Measurements from ENCODE around the gene LDHAL6A.

The LDHAL6A gene

DNA sequence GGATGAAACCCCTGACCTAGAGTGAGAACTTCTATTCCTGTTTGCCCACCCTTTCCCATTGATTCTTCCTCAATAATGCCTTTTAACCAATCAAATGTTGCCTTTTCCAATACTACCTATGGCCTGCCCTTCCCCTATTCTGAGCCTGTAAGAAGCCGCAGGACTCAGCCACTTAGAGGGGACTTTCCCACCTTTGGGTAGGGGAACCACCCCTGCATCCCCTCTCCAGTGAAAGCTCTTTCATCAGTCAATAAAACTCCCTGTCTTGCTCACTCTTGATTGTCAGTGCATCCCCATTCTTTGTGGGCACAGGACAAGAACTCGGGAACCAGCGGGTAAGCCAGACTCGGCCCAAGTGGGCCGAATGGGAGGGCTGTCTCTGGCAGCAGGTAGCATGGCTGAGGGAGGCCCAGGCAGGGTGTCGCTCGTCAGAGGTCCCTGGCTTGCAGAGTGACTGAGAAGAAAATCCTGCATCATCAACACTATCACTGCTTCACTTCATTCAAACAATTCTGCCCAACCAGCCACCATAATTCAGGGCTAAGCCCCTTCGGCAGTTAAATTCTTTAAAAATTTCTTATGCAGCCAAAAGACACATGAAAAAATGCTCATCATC lies 30.4 kb downstream of the LDHAL6A start:
- H3K27ac ChIP-seq = no peak overlapping the region
- no peak for DNase-seq (ENCODE audit: low read depth, low spot score)

DNA sequence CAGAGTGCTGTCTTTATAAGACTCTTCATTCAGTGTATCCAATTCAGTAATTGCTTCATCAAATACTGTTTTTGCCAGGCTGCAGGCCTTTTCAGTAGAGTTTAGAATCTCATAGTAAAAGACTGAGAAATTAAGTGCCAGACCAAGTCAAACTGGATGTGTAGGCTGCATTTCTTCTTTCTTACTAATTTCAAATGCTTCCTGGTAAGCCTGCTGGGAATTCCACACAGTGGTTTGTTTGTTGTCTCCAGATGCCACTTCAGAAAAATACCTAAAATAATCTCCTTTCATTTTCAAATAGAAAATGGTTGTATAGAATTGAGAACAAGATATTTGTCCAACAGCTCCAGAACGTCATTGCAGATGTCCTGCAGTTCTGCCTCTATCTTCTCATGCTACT lies 34.7 kb downstream of the LDHAL6A start:
- H3K27ac ChIP-seq = peak overlapping the region; percentile 44
- no peak for DNase-seq (ENCODE audit: low read depth, low spot score)

DNA sequence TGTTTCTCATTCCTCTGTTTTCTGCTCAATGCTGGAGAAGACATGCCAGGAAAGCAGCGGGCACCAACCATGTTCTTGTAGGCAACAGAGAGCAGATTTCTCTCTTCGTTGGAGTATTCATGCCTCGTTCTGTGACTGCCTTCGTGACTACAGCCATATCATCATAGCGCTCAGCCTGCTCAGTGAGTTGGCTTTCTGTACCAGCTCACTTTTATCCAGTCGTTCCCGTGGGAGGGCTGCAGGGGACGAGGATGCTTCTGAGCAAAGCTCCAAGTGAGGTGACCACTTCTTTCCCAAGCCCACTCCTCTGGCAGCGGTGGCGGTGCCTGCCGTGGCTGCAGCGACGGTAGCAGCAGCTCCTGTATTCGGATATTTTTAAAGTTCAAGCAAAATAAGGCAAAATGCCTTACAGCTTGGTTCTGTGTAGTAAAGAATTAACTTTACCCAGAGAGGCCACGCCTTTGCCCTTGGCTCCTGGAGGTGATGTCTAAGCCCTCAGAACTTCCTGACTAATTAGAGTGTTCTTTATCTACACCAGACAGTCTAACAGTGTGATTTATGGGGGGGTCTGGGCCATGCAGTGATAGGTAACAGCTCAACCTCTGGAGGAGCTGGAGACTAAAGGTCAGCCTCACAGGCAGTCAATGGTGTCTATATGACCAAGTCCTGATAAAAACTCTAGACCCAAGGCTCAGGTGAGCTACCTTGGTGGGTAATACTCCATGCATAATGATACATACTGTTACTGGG lies 35.3 kb downstream of the LDHAL6A start:
- H3K27ac ChIP-seq = peak overlapping the region; percentile 44
- no peak for DNase-seq (ENCODE audit: low read depth, low spot score)

DNA sequence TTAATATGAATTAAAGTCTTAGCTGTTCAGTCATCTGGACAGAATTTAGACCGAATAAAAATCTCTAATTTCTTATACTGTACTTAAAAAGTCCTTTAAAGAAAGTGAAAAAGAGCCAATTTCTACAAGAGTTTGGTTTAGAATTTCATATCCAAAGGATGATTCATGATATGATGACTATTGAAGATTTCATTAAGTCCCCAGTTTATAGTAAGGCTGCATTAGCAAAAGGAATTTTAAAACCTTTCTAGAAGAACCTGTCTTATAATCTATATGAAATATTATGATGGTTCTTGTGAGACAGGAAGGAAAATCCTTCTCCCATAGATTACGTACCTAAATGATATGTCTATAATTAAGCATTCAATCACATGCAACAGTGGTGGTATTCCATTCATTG lies 36.3 kb downstream of the LDHAL6A start:
- peak overlapping the region; percentile 44 for H3K27ac ChIP-seq
- no peak for DNase-seq (ENCODE audit: low read depth, low spot score)

DNA sequence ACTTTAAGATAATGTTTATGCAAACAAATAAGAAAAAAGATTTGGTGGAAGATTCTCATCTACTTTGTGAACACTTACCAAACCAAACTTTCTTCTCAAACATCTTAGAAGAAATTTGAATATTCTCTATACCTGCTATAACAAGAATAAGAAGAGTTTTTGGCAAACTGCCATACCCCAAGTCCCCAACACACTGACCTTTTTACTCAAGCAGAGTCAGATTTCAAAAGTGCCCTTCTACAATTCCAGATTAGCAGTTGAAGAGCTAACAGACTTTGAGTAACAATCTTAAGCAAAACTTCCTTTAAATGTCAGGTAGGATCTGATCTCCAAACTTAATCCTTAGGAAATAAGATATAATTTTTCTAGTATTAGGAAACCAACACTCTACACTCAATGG lies 37.2 kb downstream of the LDHAL6A start:
- no peak for DNase-seq (ENCODE audit: low read depth, low spot score)
- H3K27ac ChIP-seq = peak overlapping the region; percentile 47

DNA sequence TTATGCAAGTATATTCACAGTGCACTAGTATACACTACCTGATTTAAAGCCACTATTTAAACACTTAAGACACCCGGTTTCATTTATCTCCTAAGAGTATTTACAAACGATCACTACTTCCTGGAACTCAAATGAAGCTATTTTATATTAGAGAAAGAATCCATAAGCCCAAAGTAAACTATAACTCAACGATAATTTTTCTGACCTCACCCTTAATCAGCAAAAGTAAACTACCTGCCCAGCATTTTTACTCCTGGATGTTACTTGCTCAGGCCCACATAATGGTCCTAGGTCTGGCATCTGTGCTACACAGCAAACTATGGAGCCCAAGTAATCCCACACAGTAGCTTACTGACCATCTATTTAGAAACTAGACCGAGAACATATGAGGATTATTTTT lies 37.7 kb downstream of the LDHAL6A start:
- H3K27ac ChIP-seq = peak overlapping the region; percentile 47
- no peak for DNase-seq (ENCODE audit: low read depth, low spot score)

DNA sequence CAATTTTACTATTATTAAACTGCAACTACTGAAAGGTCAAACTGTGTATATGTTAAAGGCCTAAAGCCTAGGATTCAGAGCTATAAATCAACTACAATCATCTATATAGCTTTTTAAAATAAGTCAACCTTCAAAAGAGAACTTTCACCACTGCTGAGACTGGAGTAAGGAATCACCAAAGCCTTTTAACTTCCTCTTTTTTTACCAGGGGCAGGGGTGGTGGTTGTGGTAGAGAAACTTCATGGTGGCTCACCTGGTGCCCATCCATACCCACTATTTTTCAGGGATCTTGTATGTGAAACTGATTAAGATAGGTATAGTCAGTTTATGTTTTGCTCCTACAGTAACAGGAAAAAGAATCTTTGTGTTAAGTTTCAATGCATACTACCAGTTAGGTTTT lies 39.6 kb downstream of the LDHAL6A start:
- no peak for DNase-seq (ENCODE audit: low read depth, low spot score)
- no peak overlapping the region for H3K27ac ChIP-seq

DNA sequence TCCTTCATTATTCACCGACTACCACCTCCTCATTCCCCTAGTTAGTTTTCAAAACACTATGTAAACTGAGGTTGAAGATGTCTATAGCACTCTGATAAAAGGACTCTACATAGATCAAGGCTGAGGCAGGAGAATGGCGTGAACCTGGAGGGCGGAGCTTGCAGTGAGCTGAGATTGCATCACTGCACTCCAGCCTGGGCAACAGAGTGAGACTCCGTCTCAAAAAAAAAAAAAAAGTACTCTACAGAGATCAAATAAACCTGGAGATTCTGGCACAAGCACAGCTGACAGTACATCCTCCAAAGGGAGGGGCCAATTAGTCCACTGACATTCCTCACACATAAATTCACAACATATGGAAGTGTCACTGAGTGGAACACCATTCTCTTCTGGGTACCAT lies 40.0 kb downstream of the LDHAL6A start:
- H3K27ac ChIP-seq = no peak overlapping the region
- no peak for DNase-seq (ENCODE audit: low read depth, low spot score)

DNA sequence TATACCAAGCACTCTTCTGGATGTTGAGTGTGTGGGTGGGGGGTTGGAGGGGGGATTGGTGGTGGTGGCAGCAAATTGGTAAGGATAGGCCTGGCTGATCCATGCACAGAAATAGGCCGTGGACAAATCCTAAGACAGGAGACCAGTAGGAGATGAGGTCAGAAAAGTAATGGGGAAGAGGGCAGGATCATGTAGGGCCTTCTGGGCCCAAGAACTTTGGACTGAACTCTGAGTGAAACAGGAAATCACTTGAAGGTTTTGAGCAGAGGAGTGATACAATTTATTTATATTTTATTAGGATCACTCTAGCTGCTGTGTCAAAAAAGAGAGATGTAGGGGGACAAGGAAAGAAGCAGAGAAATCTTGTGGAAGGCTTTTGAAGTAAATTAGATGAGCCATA lies 42.4 kb downstream of the LDHAL6A start:
- no peak overlapping the region for H3K27ac ChIP-seq
- no peak for DNase-seq (ENCODE audit: low read depth, low spot score)

DNA sequence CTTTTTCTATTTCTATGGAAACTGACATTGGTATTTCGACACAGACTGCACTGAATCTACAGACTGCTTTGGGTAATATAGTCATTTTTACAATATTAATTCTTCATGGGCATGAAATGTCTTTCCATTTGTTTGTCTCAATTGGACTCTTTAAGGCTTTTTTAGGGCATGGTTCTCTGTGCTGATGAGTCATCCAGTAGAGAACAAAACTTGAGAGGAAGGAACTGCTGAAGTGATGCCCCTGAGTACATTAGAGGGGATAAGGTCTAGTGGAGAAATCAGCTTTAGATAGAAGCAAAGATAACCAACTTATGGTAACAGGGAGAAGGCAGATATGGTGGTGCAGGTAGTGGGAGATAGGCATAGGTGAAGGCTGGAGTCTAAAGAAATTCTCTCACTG lies 46.0 kb downstream of the LDHAL6A start:
- no peak for DNase-seq (ENCODE audit: low read depth, low spot score)
- H3K27ac ChIP-seq = no peak overlapping the region

DNA sequence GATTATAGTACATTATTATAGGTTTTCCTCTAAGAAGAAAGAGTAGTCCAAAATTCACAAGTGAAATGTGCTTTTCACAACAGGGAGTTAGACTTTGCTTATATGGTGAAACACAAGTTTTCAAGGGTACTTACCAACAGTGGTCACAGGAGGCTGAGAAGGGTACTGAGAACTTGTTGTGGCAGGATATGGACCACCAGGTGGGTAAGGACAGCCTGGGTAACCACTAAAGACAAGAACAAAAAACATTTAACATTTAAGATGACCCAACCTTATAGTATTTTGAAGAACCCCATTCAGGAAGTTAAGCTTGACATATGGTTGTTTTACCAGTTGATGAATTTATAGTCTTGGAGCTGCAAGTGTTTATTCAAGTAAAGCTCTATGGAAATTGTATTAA lies 46.7 kb downstream of the LDHAL6A start:
- H3K27ac ChIP-seq = no peak overlapping the region
- DNase-seq (ENCODE audit: low read depth, low spot score) = no peak

DNA sequence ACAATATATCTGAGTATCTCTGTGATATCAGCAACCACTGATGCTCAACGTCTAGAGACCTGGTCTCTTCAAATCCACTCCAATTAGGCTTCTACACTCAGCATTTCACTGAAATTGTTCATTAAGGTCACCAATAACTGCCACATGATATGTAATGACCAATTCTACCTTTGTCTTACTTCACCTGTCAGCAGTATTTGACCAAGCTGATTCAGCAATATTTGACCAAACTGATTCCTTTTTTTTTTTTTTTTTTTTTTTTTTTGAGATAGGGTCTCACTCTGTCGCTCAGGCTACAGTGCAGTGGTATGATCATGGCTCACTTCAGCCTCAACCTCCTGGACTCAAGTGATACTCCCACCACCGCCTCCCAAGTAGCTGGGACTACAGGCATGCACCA lies 65.5 kb downstream of the LDHAL6A start:
- H3K27ac ChIP-seq = no peak overlapping the region
- no peak for DNase-seq (ENCODE audit: low read depth, low spot score)

DNA sequence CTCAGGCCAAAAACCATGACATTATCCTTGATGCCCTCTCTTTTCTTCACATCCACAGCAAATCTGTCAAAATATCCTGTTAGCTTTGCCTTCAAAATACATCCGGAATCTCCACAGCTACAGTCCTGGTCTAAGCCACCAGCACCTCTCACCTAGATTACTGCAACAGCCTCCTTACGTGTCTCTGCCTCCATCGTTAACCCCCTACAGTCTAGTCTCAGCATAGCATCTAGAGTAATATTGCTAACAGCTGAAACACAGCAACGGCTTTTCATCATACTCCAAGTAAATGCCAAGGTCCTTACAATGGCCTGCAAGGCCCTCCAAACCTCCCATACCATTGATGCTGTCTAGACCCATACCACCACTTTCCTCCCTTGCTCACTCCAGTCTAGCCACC lies 66.7 kb downstream of the LDHAL6A start:
- no peak overlapping the region for H3K27ac ChIP-seq

DNA sequence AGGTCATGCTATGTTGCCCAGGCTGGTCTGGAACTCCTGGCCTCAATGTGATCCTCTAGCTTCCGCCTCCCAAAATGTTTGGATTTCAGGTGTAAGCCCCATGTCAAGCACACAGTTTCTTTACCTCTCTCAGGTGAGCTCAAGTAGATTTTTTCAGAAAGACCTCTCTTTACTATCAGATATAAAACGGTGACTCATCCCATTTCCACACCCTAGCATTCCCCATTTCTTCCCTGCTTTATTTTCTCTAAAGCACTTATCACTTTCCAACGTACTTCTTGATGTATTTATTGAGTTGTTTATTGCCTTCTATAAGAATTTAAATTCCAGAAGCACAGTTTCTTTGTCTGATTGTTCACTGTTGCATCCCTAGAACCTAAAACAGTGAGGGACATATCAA lies 67.4 kb downstream of the LDHAL6A start:
- no peak overlapping the region for H3K27ac ChIP-seq
- DNase-seq (ENCODE audit: low read depth, low spot score) = no peak

More for the DNA sequence above, 66.7 kb downstream of the LDHAL6A start:
- DNase-seq (ENCODE audit: low read depth, low spot score) = no peak

DNA sequence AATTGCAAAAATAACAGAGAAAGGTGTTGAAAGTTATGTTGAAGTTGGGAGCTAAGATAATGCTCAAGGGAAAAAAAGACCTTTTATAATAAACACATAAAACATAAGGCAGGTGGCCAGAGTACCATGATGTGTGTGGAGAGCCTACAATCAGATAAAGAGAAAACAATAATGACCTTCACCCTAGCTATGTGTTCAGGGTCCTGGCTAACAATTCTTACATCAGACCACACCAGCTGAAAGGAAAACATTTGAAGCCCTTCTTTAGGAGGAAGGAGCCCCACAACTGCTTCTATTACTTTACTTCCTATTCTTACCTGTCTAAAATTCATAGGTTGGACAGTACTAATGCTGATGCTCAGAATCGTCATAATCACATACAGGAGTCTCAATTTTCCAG lies 68.6 kb downstream of the LDHAL6A start:
- DNase-seq (ENCODE audit: low read depth, low spot score) = no peak
- H3K27ac ChIP-seq = no peak overlapping the region

DNA sequence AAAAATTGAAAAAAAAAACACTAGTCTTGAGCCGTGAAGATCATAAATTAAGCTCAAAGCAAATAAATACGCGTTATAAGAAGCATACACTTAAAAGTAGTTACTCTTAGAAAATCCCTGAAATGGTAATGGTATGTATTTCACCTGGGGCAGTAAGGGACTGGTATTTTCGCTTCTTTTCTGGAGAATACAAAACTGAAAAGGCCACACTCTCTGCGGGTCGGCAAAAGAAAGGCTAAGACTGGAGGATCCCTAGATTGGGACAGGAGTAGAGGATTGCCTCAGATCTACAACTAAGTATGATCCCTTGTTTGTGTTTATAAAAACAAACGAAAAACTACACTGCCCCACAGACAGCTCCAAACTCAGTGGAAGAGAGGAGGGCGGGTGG lies 70.5 kb downstream of the LDHAL6A start:
- H3K27ac ChIP-seq = peak overlapping the region; percentile 96
- no peak for DNase-seq (ENCODE audit: low read depth, low spot score)

DNA sequence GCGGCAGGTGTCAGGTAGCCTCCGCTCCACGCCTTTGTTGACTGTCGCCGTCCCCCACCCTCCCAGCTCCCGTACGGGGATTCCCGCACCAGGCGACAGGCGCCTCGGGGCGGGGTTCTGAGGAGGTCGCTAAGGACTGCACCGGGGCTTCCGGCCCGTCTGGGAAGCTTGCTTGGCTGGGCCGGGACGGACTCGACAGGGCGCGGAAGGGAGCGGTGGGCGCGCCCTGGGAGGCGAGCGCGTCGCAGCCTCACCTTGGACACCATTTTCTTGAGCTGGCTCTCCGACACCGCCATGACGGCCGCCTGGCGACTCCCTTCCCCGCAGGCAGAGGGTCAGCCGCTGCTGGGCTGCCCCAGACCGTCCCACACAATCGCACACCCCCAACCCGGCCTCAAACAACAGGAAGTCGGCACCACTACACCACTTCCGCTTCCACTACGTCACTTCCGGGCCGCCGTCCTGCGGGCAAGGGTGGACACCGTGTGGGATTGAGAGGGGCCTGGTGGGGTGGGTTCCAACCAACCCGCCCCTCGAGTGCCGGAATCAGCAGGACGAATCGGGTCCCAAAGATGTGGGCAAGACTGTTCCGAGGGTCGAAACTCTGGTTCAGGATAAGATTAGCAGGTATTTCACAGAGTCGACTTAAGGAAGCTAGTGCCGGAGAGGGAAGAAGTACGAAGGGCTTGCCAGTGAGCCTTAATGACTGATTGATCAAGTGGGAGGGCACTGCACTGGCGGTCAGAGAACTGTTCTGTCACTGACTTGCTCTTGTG lies 71.1 kb downstream of the LDHAL6A start, which contains the start of gene TSG101:
Gene TSG101, minus strand, starts transcription at position 422 of the 776 bp plus-strand sequence. Its CDS starts 126 bp downstream, at position 296.
- DNase-seq (ENCODE audit: low read depth, low spot score) = peak; percentile 68
- H3K27ac ChIP-seq = peak within 1 kb of the TSS; percentile 96

DNA sequence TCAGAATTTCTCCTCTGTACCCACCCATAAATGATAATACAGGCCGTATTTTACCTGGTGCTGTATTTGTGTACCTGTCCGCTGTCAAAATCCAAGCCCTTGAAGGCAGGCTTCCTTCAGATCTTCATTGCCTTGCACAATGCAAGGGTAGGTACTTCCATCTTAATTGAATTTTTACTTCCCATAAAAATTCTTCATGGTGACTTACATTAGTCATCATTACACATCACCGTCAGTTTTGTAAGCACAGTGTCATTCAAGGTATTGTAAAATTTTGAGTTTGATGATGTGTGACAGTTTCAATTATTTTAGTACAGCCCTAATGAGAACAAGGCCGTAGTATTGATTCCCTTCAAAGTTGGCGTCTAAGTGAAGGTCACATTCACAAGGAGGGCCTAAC lies 71.9 kb downstream of the LDHAL6A start:
- H3K27ac ChIP-seq = peak overlapping the region; percentile 96
- peak; percentile 29 for DNase-seq (ENCODE audit: low read depth, low spot score)

Data from epithelial cell of prostate (primary cell).